K562 (cell line): ENCODE results near the gene ZMYND8. TPM values are rescaled to one million over a fixed set of nuclear protein-coding genes. Genes with fewer than 3 reads are reported as not detected.

Experiments used
- HDAC6 ChIP-seq: IDR thresholded peaks from 2 replicates; pipeline ENCODE4 v1.6.1; 2012; ENCODE audit warnings: low read depth, mild to moderate bottlenecking, control low read depth, inconsistent platforms, low read length, moderate library complexity
- RAD51 ChIP-seq: fragments of 450-650 bp; IDR thresholded peaks from 2 replicates; pipeline ENCODE4 v1.7.1; 2016; ENCODE audit warnings: low read depth, mild to moderate bottlenecking, borderline replicate concordance
- RB1 ChIP-seq: fragments of 450-650 bp; IDR thresholded peaks from 2 replicates; pipeline ENCODE4 v1.6.1; 2017; ENCODE audit warnings: low read depth, mild to moderate bottlenecking
- SMARCB1 ChIP-seq: IDR thresholded peaks from 2 replicates; pipeline ENCODE4 v1.6.1; 2011; ENCODE audit warnings: improper control_type of control experiment, low read depth; ENCODE audit not compliant: insufficient read length
- polyA plus RNA-seq, 8 experiments: library from polyadenylated mRNA; depleted of rRNA in 4 of 8; stranded (reverse) in 5 of 8; unstranded in 3 of 8; fragments of >200 nt; fragmentation: Nextera tagmentation in 2 of 8; fragmentation: Illumina TruSeq in 1 of 8; extraction: Ambion mirVana in 2 of 8; extraction: Trizol in 1 of 8; gene quantifications; 2 replicates each; pipeline versions ENCODE4 v1.2.1 to v1.2.3, GENCODE V29; 2011 to 2014; ENCODE audit warnings: inconsistent platforms in 1 of 8, missing spikeins in 1 of 8
- total RNA-seq, 7 experiments: library from RNA; depleted of rRNA in 6 of 7; stranded (reverse); fragments of >200 nt in 6 of 7; fragmentation: Illumina TruSeq in 2 of 7; extraction: Trizol in 2 of 7; gene quantifications; 2 replicates each; pipeline versions ENCODE4 v1.2.1 to v1.2.3, GENCODE V29; 2011 to 2021; ENCODE audit warnings: low replicate concordance in 1 of 7
- TF ChIP-seq, protein P1 (sequence below), 2 experiments: fragments of 450-650 bp in 1 of 2; sonication (generic) in 1 of 2; formaldehyde crosslinking in 1 of 2; IDR thresholded peaks; 2 replicates each; pipeline versions ENCODE4 v1.7.1 to v1.9.0; 2016 to 2022; ENCODE audit warnings: inconsistent platforms in 1 of 2, mild to moderate bottlenecking in 1 of 2, missing genetic modification reagents in 1 of 2
- TF ChIP-seq, protein P2 (sequence below): fragments of 450-650 bp; formaldehyde crosslinking; IDR thresholded peaks from 2 replicates; pipeline ENCODE4 v1.4.0; 2020; ENCODE audit warnings: mild to moderate bottlenecking
- TF ChIP-seq, protein P3 (sequence below): fragments of 450-650 bp; IDR thresholded peaks from 2 replicates; pipeline ENCODE4 v1.6.1; 2016; ENCODE audit warnings: low read depth

ZMYND8 gene
- total and polyA plus RNA-seq, 9 of the 15 experiments (the other 6 are each of a cell fraction or from before 2014, with no cell fraction given), result 31.8 to 148 (median 71.9) TPM

- TF ChIP-seq, protein P1, sequence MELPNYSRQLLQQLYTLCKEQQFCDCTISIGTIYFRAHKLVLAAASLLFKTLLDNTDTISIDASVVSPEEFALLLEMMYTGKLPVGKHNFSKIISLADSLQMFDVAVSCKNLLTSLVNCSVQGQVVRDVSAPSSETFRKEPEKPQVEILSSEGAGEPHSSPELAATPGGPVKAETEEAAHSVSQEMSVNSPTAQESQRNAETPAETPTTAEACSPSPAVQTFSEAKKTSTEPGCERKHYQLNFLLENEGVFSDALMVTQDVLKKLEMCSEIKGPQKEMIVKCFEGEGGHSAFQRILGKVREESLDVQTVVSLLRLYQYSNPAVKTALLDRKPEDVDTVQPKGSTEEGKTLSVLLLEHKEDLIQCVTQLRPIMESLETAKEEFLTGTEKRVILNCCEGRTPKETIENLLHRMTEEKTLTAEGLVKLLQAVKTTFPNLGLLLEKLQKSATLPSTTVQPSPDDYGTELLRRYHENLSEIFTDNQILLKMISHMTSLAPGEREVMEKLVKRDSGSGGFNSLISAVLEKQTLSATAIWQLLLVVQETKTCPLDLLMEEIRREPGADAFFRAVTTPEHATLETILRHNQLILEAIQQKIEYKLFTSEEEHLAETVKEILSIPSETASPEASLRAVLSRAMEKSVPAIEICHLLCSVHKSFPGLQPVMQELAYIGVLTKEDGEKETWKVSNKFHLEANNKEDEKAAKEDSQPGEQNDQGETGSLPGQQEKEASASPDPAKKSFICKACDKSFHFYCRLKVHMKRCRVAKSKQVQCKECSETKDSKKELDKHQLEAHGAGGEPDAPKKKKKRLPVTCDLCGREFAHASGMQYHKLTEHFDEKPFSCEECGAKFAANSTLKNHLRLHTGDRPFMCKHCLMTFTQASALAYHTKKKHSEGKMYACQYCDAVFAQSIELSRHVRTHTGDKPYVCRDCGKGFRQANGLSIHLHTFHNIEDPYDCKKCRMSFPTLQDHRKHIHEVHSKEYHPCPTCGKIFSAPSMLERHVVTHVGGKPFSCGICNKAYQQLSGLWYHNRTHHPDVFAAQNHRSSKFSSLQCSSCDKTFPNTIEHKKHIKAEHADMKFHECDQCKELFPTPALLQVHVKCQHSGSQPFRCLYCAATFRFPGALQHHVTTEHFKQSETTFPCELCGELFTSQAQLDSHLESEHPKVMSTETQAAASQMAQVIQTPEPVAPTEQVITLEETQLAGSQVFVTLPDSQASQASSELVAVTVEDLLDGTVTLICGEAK (IDR thresholded peaks at IDR 0.05), result no peak
- TF ChIP-seq, protein P1 (CRISPR knock-in tag; IDR thresholded peaks at IDR 0.05), result no peak
- TF ChIP-seq, protein P2, sequence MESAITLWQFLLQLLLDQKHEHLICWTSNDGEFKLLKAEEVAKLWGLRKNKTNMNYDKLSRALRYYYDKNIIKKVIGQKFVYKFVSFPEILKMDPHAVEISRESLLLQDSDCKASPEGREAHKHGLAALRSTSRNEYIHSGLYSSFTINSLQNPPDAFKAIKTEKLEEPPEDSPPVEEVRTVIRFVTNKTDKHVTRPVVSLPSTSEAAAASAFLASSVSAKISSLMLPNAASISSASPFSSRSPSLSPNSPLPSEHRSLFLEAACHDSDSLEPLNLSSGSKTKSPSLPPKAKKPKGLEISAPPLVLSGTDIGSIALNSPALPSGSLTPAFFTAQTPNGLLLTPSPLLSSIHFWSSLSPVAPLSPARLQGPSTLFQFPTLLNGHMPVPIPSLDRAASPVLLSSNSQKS (CRISPR knock-in tag), result no peak
- TF ChIP-seq HDAC6 (no peak), RAD51 (peak; percentile 32; the same call in 1 of the 2 replicates), SMARCB1 (no peak), RB1 (no peak)
- TF ChIP-seq, protein P3, sequence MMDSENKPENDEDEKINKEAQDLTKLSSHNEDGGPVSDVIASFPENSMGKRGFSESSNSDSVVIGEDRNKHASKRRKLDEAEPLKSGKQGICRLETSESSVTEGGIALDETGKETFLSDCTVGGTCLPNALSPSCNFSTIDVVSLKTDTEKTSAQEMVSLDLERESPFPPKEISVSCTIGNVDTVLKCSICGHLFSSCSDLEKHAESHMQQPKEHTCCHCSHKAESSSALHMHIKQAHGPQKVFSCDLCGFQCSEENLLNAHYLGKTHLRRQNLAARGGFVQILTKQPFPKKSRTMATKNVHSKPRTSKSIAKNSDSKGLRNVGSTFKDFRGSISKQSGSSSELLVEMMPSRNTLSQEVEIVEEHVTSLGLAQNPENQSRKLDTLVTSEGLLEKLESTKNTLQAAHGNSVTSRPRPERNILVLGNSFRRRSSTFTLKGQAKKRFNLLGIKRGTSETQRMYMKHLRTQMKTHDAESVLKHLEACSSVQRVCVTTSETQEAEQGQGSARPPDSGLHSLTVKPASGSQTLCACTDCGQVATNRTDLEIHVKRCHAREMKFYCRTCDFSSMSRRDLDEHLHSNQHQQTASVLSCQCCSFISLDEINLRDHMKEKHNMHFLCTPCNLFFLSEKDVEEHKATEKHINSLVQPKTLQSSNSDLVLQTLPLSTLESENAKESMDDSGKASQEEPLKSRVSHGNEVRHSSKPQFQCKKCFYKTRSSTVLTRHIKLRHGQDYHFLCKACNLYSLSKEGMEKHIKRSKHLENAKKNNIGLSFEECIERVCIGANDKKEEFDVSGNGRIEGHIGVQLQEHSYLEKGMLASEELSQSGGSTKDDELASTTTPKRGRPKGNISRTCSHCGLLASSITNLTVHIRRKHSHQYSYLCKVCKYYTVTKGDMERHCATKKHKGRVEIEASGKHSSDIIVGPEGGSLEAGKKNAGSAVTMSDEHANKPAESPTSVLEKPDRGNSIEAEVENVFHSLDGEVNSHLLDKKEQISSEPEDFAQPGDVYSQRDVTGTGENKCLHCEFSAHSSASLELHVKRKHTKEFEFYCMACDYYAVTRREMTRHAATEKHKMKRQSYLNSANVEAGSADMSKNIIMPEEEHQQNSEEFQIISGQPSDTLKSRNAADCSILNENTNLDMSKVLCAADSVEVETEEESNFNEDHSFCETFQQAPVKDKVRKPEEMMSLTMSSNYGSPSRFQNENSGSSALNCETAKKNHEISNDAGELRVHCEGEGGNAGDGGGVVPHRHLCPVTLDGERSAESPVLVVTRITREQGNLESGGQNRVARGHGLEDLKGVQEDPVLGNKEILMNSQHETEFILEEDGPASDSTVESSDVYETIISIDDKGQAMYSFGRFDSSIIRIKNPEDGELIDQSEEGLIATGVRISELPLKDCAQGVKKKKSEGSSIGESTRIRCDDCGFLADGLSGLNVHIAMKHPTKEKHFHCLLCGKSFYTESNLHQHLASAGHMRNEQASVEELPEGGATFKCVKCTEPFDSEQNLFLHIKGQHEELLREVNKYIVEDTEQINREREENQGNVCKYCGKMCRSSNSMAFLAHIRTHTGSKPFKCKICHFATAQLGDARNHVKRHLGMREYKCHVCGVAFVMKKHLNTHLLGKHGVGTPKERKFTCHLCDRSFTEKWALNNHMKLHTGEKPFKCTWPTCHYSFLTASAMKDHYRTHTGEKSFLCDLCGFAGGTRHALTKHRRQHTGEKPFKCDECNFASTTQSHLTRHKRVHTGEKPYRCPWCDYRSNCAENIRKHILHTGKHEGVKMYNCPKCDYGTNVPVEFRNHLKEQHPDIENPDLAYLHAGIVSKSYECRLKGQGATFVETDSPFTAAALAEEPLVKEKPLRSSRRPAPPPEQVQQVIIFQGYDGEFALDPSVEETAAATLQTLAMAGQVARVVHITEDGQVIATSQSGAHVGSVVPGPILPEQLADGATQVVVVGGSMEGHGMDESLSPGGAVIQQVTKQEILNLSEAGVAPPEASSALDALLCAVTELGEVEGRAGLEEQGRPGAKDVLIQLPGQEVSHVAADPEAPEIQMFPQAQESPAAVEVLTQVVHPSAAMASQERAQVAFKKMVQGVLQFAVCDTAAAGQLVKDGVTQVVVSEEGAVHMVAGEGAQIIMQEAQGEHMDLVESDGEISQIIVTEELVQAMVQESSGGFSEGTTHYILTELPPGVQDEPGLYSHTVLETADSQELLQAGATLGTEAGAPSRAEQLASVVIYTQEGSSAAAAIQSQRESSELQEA, result no peak
Observed at GRCh38 chr20:47389867-47390347, 33.4 kb upstream of the ZMYND8 start (continued).
